GM19324 (cell line): Measurements from ENCODE around the gene KCNJ14.

Experiments used
- ATAC-seq: cut with Tn5 transposase; IDR thresholded peaks from one replicate; pipeline ENCODE4 v1.9.1; 2021; ENCODE audit warnings: mild to moderate bottlenecking, moderate library complexity; ENCODE audit not compliant: unreplicated experiment, low FRiP score

The KCNJ14 gene

GRCh38 chr19:48501494-48502349, 46.3 kb downstream of the KCNJ14 start:
- ATAC-seq = no peak

- no peak for ATAC-seq
These were observed 47.1 kb downstream of the KCNJ14 start for GRCh38 chr19:48502350-48503018.

- ATAC-seq = no peak
These were observed 50.9 kb downstream of the KCNJ14 start for GRCh38 chr19:48506138-48506733.

DNA sequence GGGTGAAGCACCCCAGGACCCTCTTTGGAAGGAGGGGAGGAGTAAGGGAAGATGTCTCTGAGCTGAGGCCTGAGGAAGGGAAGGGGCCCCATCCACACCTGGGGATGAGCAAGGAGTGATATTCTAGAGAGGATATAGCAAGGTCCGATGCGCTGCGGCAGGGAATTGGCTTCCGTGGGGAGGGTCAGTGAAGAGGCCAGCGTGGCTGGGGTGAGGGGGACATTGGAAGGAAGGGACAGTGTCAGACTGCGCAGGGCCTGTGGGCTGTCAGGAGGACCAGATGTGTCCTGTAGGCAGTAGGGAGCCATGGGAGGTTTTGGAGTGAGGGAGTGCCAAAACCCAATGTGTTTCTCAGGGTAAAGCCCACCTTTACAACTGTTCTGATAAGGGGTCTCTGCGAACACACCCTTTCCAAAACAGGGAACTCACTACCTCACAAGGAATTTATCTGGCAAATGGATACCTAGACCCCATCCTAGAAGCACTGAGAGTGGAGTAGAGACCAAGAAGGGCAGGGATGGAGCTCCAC, 52.6 kb downstream of the KCNJ14 start:
- no peak for ATAC-seq

- no peak for ATAC-seq
These were observed 53.5 kb downstream of the KCNJ14 start for GRCh38 chr19:48508729-48509411.

GRCh38 chr19:48509467-48510194, 54.3 kb downstream of the KCNJ14 start:
- ATAC-seq = no peak

DNA sequence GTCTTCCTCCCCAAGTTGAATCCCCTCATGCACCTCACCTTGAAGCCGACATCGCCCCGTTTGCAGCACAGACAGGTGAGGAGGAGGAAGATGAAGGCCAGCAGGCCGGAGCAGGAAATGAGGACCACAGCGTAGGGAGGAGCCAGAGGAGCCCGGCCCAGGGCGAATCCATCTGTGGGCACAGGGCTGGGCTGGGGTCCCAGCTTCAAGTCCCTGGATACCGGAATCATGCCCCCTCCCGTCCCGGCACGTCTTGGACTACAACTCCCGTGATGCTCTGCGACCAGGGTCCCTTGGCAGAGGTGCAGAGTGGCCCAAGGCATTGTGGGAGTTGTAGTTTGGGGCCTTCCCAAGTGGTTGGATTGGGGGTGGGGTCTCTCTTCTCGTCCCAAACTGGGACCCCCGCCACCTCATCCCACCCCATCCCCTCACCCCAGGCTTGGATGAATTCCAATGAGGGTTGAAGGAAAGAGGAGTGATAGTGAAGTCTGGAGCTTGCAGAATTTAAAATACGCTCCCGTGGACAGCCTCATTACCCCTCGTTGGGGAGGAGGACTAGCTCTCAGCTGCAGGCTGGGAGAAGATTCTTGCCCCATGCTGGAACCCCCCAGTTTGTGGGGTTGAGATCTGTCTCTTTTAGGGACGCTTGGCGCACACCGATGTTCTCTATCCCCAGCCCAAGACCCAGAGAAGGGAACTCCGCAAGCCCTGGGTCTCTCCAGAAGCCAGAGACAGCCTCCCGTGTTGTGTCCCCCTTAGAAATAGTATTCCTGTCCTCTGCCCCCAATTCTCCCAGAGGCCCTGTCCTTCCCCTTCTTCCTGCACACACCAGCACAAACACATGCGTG, 55.3 kb downstream of the KCNJ14 start:
- ATAC-seq = no peak

- ATAC-seq = no peak
These were observed 56.0 kb downstream of the KCNJ14 start for GRCh38 chr19:48511321-48511731.

DNA sequence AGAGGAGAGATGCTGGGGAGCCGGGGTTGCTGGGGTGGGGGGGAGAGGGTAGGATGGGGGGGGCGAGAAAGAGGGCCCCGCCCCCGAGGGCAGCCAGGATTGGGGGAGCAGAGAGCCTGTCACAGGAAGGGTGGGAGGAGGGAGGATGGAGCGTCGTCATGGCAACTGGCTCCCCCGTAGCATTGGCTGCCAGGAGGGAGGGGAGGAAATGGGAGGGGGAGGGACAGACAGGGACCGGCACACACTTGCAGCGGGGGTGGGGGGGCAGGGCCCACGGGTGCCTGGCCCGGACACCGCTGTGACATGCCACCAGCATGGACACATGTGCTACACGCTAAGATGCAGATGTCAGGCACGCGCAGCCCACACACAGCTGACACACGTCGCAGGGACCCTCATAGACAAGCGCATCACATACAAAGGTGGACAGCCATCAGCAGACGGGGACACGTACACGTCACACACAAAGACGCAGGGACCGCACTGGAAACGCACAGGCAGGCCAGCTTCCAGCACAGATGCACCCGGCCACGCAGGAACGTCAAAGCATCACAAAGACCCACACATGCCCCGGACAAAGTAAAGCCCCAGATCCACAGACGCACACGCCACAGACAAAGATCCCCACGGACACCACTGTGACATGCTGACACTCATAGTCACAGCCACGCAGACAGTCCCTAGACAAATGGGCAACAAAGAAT, 56.6 kb downstream of the KCNJ14 start, which contains the start of gene LMTK3:
Gene LMTK3 (minus strand): TSS at position 36 of the 704 bp plus-strand sequence. CDS start 259 bp downstream, outside the sequence.
- ATAC-seq = no peak

- ATAC-seq = no peak
These were observed 57.3 kb downstream of the KCNJ14 start for GRCh38 chr19:48512504-48513288.

DNA sequence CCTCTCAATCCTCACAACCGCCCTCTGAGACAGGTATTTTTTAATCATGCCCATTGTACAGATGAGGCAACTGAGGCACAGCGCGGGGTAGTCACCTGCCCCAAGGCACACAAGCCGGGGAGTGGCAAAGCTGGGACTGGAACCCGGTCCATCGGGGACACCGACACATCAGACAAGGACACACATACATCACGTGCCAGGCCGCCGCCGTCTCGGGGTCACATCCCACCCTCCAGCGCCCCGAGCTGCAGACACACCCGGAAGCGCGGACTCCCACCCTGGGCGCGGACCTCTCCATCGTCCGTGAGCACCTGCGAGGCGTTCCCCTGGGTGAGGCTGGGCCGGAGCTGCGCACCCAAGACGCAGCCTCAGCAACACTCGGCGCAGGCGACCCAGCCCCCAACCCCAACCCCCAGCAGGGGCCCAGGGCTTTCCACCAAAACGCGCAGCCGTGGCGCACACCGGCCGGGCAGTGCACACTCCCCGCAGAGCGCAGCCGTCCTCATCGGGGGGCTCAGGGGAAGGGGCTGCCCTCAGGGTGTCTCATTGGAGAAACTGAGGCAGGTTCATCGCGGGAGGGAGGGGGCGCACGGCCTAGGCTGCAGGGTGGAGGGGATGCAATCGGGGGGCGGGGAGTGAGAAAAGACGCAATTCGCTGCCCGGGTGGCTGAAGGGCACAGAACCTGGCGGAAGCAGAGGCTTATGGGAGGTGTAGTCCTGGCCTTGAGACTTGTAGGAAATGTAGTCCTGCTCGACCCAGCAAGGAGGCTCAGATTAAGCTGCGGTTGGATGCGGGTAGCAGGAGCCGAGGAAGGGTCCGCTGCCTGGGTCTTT, 58.1 kb downstream of the KCNJ14 start:
- no peak for ATAC-seq

DNA sequence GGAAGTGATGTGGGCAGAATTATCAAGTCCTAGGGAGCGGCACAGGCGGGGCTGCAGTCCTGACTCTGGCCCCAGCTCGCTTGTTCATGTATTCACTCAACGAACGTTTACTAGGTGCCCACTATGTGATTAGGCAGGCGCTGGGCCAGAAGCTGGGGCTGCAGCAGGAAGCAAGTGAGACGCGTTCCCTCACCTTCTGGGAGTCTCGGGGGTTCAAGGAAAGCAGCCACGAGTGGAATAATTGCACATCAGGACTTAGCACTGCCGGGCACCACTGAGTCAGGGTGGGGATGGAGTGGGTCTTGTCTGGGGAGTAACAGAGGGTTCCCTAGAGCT, 58.7 kb downstream of the KCNJ14 start:
- ATAC-seq = no peak

- ATAC-seq = no peak
These were observed 61.2 kb downstream of the KCNJ14 start for GRCh38 chr19:48516536-48516935.
